ENCODE data around the gene RTKN.
A peak's percentile ranks its signal among the peaks of the same experiment; 100 is the strongest.
"Not testable (repeated sequence)": the region's sequence is repeated elsewhere in the genome, so short reads cannot be mapped to it uniquely, and the experiment has no call there.

RTKN gene

GRCh38 chr2:74438248-74438647 lies 3.5 kb downstream of the RTKN start:
- no peak for DNase-seq (ENCODE audit: low read depth)

- DNase-seq (ENCODE audit: low read depth): no peak
These were observed 4.7 kb downstream of the RTKN start for GRCh38 chr2:74436848-74437695.

- DNase-seq (ENCODE audit: low read depth): no peak
These were observed 5.5 kb downstream of the RTKN start for GRCh38 chr2:74436111-74436805.

GRCh38 chr2:74430502-74430901 lies 11.2 kb downstream of the RTKN start:
- DNase-seq (ENCODE audit: low read depth): no peak

- DNase-seq (ENCODE audit: low read depth): no peak
These were observed 12.0 kb downstream of the RTKN start for GRCh38 chr2:74429487-74430451.

GRCh38 chr2:74428675-74429074 lies 13.1 kb downstream of the RTKN start:
- no peak for DNase-seq (ENCODE audit: low read depth)

- DNase-seq (ENCODE audit: low read depth): no peak
These were observed 14.2 kb downstream of the RTKN start for GRCh38 chr2:74427551-74427950.

GRCh38 chr2:74426181-74426758 lies 15.5 kb downstream of the RTKN start:
- DNase-seq (ENCODE audit: low read depth): no peak

GRCh38 chr2:74425523-74425922 lies 16.2 kb downstream of the RTKN start:
- no peak for DNase-seq (ENCODE audit: low read depth)

- DNase-seq (ENCODE audit: low read depth): no peak
These were observed 16.7 kb downstream of the RTKN start for GRCh38 chr2:74424995-74425406.

GRCh38 chr2:74424139-74424992 lies 17.4 kb downstream of the RTKN start:
- DNase-seq (ENCODE audit: low read depth): no peak

GRCh38 chr2:74423231-74424095 lies 18.3 kb downstream of the RTKN start:
- DNase-seq (ENCODE audit: low read depth): no peak

GRCh38 chr2:74421221-74421870 lies 20.4 kb downstream of the RTKN start, which contains the start of the genes C2orf81 and WDR54:
TSS of gene C2orf81 (minus strand) at chr2:74421619. CDS start at chr2:74421560, 59 bp downstream.
TSS of gene WDR54 (plus strand) at chr2:74421730. CDS start at chr2:74422154, 424 bp downstream.
- DNase-seq (ENCODE audit: low read depth): peak; percentile 96

- not testable (repeated sequence) for DNase-seq (ENCODE audit: low read depth)
These were observed 21.2 kb downstream of the RTKN start for GRCh38 chr2:74420443-74421103.

- no peak for DNase-seq (ENCODE audit: low read depth)
These were observed 21.7 kb downstream of the RTKN start for GRCh38 chr2:74420006-74420405.

- no peak for DNase-seq (ENCODE audit: low read depth)
These were observed 22.4 kb downstream of the RTKN start for GRCh38 chr2:74419345-74419744.

GRCh38 chr2:74418312-74418711 lies 23.4 kb downstream of the RTKN start:
- no peak for DNase-seq (ENCODE audit: low read depth)

GRCh38 chr2:74417763-74418162 lies 24.0 kb downstream of the RTKN start:
- DNase-seq (ENCODE audit: low read depth): no peak

- no peak for DNase-seq (ENCODE audit: low read depth)
These were observed 24.5 kb downstream of the RTKN start for GRCh38 chr2:74417197-74417596.

Data from activated T-cell treated with anti-CD3 and anti-CD28 coated beads for 48 hours (primary cell).